A673 (cell line): ENCODE data around the gene PRKAR2A. TPM values are rescaled to one million over a fixed set of nuclear protein-coding genes. Genes with fewer than 3 reads are reported as not detected.

ENCODE experiments used
- BruUV-seq: library from RNA; stranded (reverse); fragments of 400-500 nt; replicated peaks from 2 replicates; lab custom pipeline; 2021; lab: Mats Ljungman, UMichigan
- CTCF ChIA-PET: fragments of 300-600 bp; sonication (Branson Sonifier 250); formaldehyde crosslinking; loops from one replicate; lab custom pipeline; 2022; ENCODE audit warnings: antibody characterized with exemption; lab: Charles Lee
- POLR2A ChIA-PET: fragments of 300-600 bp; sonication (Branson Sonifier 250); formaldehyde crosslinking; loops from one replicate; lab custom pipeline; 2022; ENCODE audit warnings: antibody characterized with exemption; ENCODE audit not compliant: low non-redundant PET; lab: Charles Lee
- DNase-seq: peaks from one replicate; pipeline ENCODE4 v3.0.0-alpha.2; 2015; ENCODE audit warnings: low spot score
- H3K27ac ChIP-seq: fragments of 200-600 bp; sonication (generic); 2 replicates; pipeline ENCODE4 v1.5.1; 2016; ENCODE audit warnings: mixed run types, low read depth, mild to moderate bottlenecking, mixed read lengths, antibody characterized with exemption, low read length; ENCODE audit not compliant: poor library complexity, severe bottlenecking
- H3K27me3 ChIP-seq: fragments of 200-600 bp; sonication (generic); replicated peaks from 2 replicates; pipeline ENCODE4 v1.6.1; 2017; ENCODE audit warnings: mixed run types, low read depth, mild to moderate bottlenecking, mixed read lengths, antibody characterized with exemption, low read length; ENCODE audit not compliant: insufficient read depth, poor library complexity
- H3K36me3 ChIP-seq: fragments of 200-600 bp; sonication (generic); 2 replicates; pipeline ENCODE4 v1.6.1; 2016; ENCODE audit warnings: mixed run types, mild to moderate bottlenecking, mixed read lengths, antibody characterized with exemption, low read length; ENCODE audit not compliant: insufficient read depth, poor library complexity, severe bottlenecking
- H3K4me1 ChIP-seq: fragments of 200-600 bp; sonication (generic); 2 replicates; pipeline ENCODE4 v1.6.1; 2017; ENCODE audit warnings: mixed run types, mild to moderate bottlenecking, mixed read lengths, antibody characterized with exemption, low read length; ENCODE audit not compliant: insufficient read depth, poor library complexity, severe bottlenecking
- H3K4me3 ChIP-seq: fragments of 200-600 bp; sonication (generic); 2 replicates; pipeline ENCODE4 v1.5.1; 2016; ENCODE audit warnings: low read depth, mixed run types, mild to moderate bottlenecking, mixed read lengths, low read length; ENCODE audit not compliant: poor library complexity, severe bottlenecking
- H3K9me3 ChIP-seq: fragments of 200-600 bp; sonication (generic); 2 replicates; pipeline ENCODE4 v1.6.1; 2016; ENCODE audit warnings: mixed run types, low read depth, mild to moderate bottlenecking, mixed read lengths, antibody characterized with exemption, low read length; ENCODE audit not compliant: poor library complexity, severe bottlenecking
- EZH2 ChIP-seq: fragments of 200-600 bp; sonication (generic); IDR thresholded peaks from 2 replicates; pipeline ENCODE4 v1.6.1; 2017; ENCODE audit warnings: borderline replicate concordance, low read depth, mild to moderate bottlenecking, mixed read lengths, antibody characterized with exemption, low read length; ENCODE audit not compliant: poor library complexity, severe bottlenecking
- intact Hi-C: fragments of 100-400 bp; cut with micrococcal nuclease; formaldehyde crosslinking; loops from one replicate; pipeline ENCODE4 v1.10.0; 2022; ENCODE audit not compliant: unreplicated experiment
- total RNA-seq: library from RNA; stranded (reverse); gene quantifications from 2 replicates; pipeline ENCODE4 v1.2.3, GENCODE V29; 2021
- TF ChIP-seq, protein P1 (sequence below): fragments of 300-800, 200-600 bp; sonication (generic); conservative IDR thresholded peaks from 2 replicates; pipeline ENCODE4 v1.5.1; 2017; ENCODE audit warnings: low read depth, mild to moderate bottlenecking, antibody characterized with exemption, low read length, moderate library complexity, mixed read lengths

The PRKAR2A gene
- total RNA-seq, 1 experiment from 2014 or later = 35.8 TPM

DNA sequence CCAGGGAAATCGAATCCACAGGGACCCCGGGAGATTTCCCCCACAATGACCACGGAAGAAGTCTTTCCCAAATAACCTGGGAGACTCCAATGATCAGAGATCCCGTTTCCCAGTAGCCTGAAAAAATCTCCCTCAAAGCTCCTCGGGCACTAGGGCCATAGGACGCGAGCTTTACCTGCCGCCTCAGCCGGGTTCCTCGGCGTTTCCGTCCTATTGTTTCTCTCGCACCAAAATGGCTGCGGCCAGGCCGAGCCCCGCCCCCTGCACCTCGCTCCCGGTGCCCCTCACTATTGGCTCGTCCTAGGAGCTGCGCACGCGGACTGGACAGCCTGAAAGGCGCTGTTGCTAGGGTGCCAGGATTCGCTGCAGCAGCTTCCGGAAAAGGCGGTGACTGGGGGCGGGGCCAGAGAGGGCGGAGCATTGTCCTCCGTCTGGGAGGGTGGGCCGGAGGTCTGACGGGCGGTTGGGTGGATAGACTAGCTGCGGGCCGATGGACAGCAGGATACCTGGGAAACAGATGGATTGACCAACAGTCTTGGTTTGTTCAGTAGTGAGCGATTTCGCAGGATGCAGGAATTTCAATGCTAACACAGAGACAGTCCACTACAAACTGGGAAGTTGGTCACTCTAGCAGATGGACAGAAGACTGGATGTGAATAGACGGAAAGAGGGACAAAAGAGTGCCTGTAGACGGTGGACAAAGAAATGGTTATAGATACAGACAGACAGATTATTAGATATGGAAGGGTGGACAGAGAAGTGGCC lies 130.5 kb downstream of the PRKAR2A start, which contains the start of gene IP6K2:
Gene IP6K2 (minus strand): TSS at position 240 of the 765 bp plus-strand sequence. CDS start 21,930 bp downstream, outside the sequence.
- Histone ChIP-seq H3K27ac (peak within 1 kb of the TSS; percentile 86), H3K4me1 (no peaks in the 10 kb centered on the region), H3K36me3 (peaks cover 6% of the 10 kb centered on the region), H3K27me3 (no peaks in the 10 kb centered on the region), H3K9me3 (no peaks in the 10 kb centered on the region), H3K4me3 (peak within 1 kb of the TSS; percentile 65)
- ChIA-PET POLR2A (no interaction called here), CTCF (no interaction called here)
- intact Hi-C loops = no loop called here
- DNase-seq = peak; percentile 95
- no TSS peak for BruUV-seq
- no peak for TF ChIP-seq EZH2
- TF ChIP-seq, protein P1, sequence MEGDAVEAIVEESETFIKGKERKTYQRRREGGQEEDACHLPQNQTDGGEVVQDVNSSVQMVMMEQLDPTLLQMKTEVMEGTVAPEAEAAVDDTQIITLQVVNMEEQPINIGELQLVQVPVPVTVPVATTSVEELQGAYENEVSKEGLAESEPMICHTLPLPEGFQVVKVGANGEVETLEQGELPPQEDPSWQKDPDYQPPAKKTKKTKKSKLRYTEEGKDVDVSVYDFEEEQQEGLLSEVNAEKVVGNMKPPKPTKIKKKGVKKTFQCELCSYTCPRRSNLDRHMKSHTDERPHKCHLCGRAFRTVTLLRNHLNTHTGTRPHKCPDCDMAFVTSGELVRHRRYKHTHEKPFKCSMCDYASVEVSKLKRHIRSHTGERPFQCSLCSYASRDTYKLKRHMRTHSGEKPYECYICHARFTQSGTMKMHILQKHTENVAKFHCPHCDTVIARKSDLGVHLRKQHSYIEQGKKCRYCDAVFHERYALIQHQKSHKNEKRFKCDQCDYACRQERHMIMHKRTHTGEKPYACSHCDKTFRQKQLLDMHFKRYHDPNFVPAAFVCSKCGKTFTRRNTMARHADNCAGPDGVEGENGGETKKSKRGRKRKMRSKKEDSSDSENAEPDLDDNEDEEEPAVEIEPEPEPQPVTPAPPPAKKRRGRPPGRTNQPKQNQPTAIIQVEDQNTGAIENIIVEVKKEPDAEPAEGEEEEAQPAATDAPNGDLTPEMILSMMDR = no peak

- intact Hi-C loops = no loop called here
- DNase-seq = peak; percentile 1
- no TSS peak for BruUV-seq
- peak overlapping the region; percentile 86 for H3K27ac ChIP-seq
- POLR2A ChIA-PET = no interaction called here
- no peaks in the 10 kb centered on the region for H3K9me3 ChIP-seq
- CTCF ChIA-PET = no interaction called here
- H3K4me1 ChIP-seq = peaks cover 5% of the 10 kb centered on the region
- H3K4me3 ChIP-seq = peak overlapping the region; percentile 65
- no peaks in the 10 kb centered on the region for H3K27me3 ChIP-seq
- no peak for TF ChIP-seq EZH2
- TF ChIP-seq, protein P1 = no peak
- peaks cover 6% of the 10 kb centered on the region for H3K36me3 ChIP-seq
Observed at GRCh38 chr3:48716508-48716981, 131.1 kb downstream of the PRKAR2A start.

- POLR2A ChIA-PET = no interaction called here
- no peak for TF ChIP-seq EZH2
- TF ChIP-seq, protein P1 = no peak
- CTCF ChIA-PET = no interaction called here
- intact Hi-C loops = no loop called here
- no peaks in the 10 kb centered on the region for H3K27me3 ChIP-seq
- H3K4me1 ChIP-seq = peaks cover 5% of the 10 kb centered on the region
- BruUV-seq = no TSS peak
- H3K4me3 ChIP-seq = peak overlapping the region; percentile 65
- peaks cover 14% of the 10 kb centered on the region for H3K36me3 ChIP-seq
- DNase-seq = no peak
- no peak overlapping the region for H3K27ac ChIP-seq
- H3K9me3 ChIP-seq = no peaks in the 10 kb centered on the region
Observed at GRCh38 chr3:48715174-48715800, 132.4 kb downstream of the PRKAR2A start.
